ENCODE measurements around the gene KCNH8.

The KCNH8 gene

GRCh38 chr3:19559724-19560442 is 411.6 kb downstream of the KCNH8 start:
- DNase-seq (ENCODE audit: extremely low spot score): no peak
- TF ChIP-seq FOXM1 (IDR thresholded peaks at IDR 0.05; ENCODE audit: borderline replicate concordance) (no peak), FOXK2 (IDR thresholded peaks at IDR 0.05) (no peak), LEF1 (IDR thresholded peaks at IDR 0.05; ENCODE audit: borderline replicate concordance) (no peak), PKNOX1 (IDR thresholded peaks at IDR 0.05) (no peak), ZNF384 (IDR thresholded peaks at IDR 0.05) (no peak), TARDBP (IDR thresholded peaks at IDR 0.05) (no peak), L3MBTL2 (conservative IDR thresholded peaks at IDR 0.05) (no peak), ELF4 (IDR thresholded peaks at IDR 0.05) (no peak), ARNT (IDR thresholded peaks at IDR 0.05) (no peak), FOXA1 (IDR thresholded peaks at IDR 0.05) (no peak)
- ChIA-PET POLR2A (no interaction called here), CTCF (no interaction called here)

- ChIA-PET CTCF (no interaction called here), POLR2A (no interaction called here)
- DNase-seq (ENCODE audit: extremely low spot score): no peak
- TF ChIP-seq SUZ12 (IDR thresholded peaks at IDR 0.05) (no peak), LEF1 (IDR thresholded peaks at IDR 0.05; ENCODE audit: borderline replicate concordance) (no peak), ZNF384 (IDR thresholded peaks at IDR 0.05) (no peak), ARNT (IDR thresholded peaks at IDR 0.05) (no peak), L3MBTL2 (conservative IDR thresholded peaks at IDR 0.05) (no peak), FOXM1 (IDR thresholded peaks at IDR 0.05; ENCODE audit: borderline replicate concordance) (no peak), TARDBP (IDR thresholded peaks at IDR 0.05) (no peak), NFRKB (IDR thresholded peaks at IDR 0.05) (no peak), FOXK2 (IDR thresholded peaks at IDR 0.05) (no peak), SP1 (IDR thresholded peaks at IDR 0.05) (no peak), HDGF (IDR thresholded peaks at IDR 0.05; ENCODE audit: borderline replicate concordance) (no peak), FOXA1 (IDR thresholded peaks at IDR 0.05) (no peak), BHLHE40 (IDR thresholded peaks at IDR 0.05; ENCODE audit: borderline replicate concordance) (no peak), PKNOX1 (IDR thresholded peaks at IDR 0.05) (no peak), ELF4 (IDR thresholded peaks at IDR 0.05) (no peak), CTBP1 (IDR thresholded peaks at IDR 0.05; ENCODE audit: borderline replicate concordance) (no peak)
Measured at GRCh38 chr3:19573644-19574043, 425.3 kb downstream of the KCNH8 start.

GRCh38 chr3:19574268-19574667 is 426.0 kb downstream of the KCNH8 start:
- ChIA-PET POLR2A (no interaction called here), CTCF (no interaction called here)
- TF ChIP-seq SUZ12 (IDR thresholded peaks at IDR 0.05) (no peak), CTBP1 (IDR thresholded peaks at IDR 0.05; ENCODE audit: borderline replicate concordance) (no peak), LEF1 (IDR thresholded peaks at IDR 0.05; ENCODE audit: borderline replicate concordance) (no peak), FOXK2 (IDR thresholded peaks at IDR 0.05) (no peak), ELF4 (IDR thresholded peaks at IDR 0.05) (no peak), FOXA1 (IDR thresholded peaks at IDR 0.05) (no peak), BHLHE40 (IDR thresholded peaks at IDR 0.05; ENCODE audit: borderline replicate concordance) (no peak), ARNT (IDR thresholded peaks at IDR 0.05) (no peak), L3MBTL2 (conservative IDR thresholded peaks at IDR 0.05) (no peak), HDGF (IDR thresholded peaks at IDR 0.05; ENCODE audit: borderline replicate concordance) (no peak), PKNOX1 (IDR thresholded peaks at IDR 0.05) (no peak), NFRKB (IDR thresholded peaks at IDR 0.05) (no peak), FOXM1 (IDR thresholded peaks at IDR 0.05; ENCODE audit: borderline replicate concordance) (no peak), SP1 (IDR thresholded peaks at IDR 0.05) (no peak), TARDBP (IDR thresholded peaks at IDR 0.05) (no peak), ZNF384 (IDR thresholded peaks at IDR 0.05) (no peak)
- DNase-seq (ENCODE audit: extremely low spot score): no peak

GRCh38 chr3:19576343-19576742 is 428.0 kb downstream of the KCNH8 start:
- ChIA-PET CTCF (no interaction called here), POLR2A (no interaction called here)
- no peak for DNase-seq (ENCODE audit: extremely low spot score)
- TF ChIP-seq L3MBTL2 (conservative IDR thresholded peaks at IDR 0.05) (no peak), FOXA1 (IDR thresholded peaks at IDR 0.05) (no peak), SUZ12 (IDR thresholded peaks at IDR 0.05) (no peak)
